Type B pancreatic cell (in vitro differentiated cells): ENCODE data around the gene LRRC3. TPM values are rescaled to one million over a fixed set of nuclear protein-coding genes. Genes with fewer than 3 reads are reported as not detected.
"Not testable (repeated sequence)": the region's sequence is repeated elsewhere in the genome, so short reads cannot be mapped to it uniquely, and the experiment has no call there.

Source experiments
- DNase-seq: peaks from one replicate; pipeline ENCODE4 v3.0.0; 2021; ENCODE audit warnings: mixed read lengths; ENCODE audit not compliant: unreplicated experiment; ENCODE audit errors: extremely low spot score
- H3K27ac Mint-ChIP-seq: 2 replicates; pipeline ENCODE4 v1.8.0; 2021; ENCODE audit warnings: mild to moderate bottlenecking, mixed read lengths
- H3K27me3 Mint-ChIP-seq: 2 replicates; pipeline ENCODE4 v1.8.0; 2021; ENCODE audit warnings: mixed read lengths
- H3K36me3 Mint-ChIP-seq: 2 replicates; pipeline ENCODE4 v1.8.0; 2021; ENCODE audit warnings: mixed read lengths
- H3K4me1 Mint-ChIP-seq: one replicate; pipeline ENCODE4 v1.8.0; 2021; ENCODE audit warnings: mixed read lengths; ENCODE audit not compliant: unreplicated experiment
- H3K4me3 Mint-ChIP-seq: 2 replicates; pipeline ENCODE4 v1.8.0; 2021; ENCODE audit warnings: mild to moderate bottlenecking, mixed read lengths
- H3K9me3 Mint-ChIP-seq: 2 replicates; pipeline ENCODE4 v1.8.0; 2021; ENCODE audit warnings: mixed read lengths
- total RNA-seq: library from RNA; stranded (reverse); gene quantifications from 2 replicates; pipeline ENCODE4 v1.2.1, GENCODE V29; 2021; ENCODE audit warnings: low replicate concordance
- TF ChIP-seq, protein P1 (sequence below): fragments of 200-600 bp; sonication (generic); conservative IDR thresholded peaks from 2 replicates; pipeline ENCODE4 v1.5.0; 2021; ENCODE audit warnings: antibody characterized with exemption, mild to moderate bottlenecking

Gene LRRC3
- total RNA-seq, 1 donor from 2014 or later: 8.7 TPM

DNA sequence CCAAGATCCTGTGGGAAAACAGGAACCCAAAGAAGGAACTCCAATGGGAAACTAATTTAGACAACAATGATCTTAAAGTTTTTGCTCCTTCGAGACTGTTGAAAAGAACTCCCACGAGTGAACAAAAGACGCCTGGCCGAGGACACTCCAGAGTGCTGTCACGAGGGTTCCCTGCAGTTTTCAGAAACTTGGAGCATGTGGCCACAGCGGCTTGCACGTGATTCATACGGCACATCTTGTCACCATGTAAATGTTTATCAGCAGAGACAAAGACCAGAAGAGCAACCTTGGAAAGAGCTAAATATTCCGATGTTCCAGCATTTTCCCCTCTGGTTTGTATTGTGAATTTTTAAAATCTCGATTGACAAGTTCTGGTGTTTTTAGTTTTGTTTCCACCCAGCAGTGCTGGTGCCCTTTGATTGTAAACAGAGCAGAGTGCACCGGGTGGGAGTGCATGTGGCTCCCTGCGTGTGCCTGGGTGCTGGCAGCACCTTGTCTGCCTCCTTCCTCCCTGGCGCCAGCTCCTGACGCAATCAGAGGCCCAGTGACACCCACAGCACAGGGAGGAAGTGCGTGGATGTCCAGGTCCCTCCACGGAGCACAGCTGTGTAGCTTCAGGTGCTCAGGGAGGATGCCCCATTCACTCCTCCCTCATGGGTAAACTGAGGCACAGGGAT lies 23.0 kb downstream of the LRRC3 start:
- no peak overlapping the region for H3K27ac Mint-ChIP-seq
- no peak for DNase-seq
- peaks cover 8% of the 10 kb centered on the region for H3K4me1 Mint-ChIP-seq
- no peaks in the 10 kb centered on the region for H3K27me3 Mint-ChIP-seq
- H3K4me3 Mint-ChIP-seq: no peak overlapping the region
- TF ChIP-seq, protein P1, sequence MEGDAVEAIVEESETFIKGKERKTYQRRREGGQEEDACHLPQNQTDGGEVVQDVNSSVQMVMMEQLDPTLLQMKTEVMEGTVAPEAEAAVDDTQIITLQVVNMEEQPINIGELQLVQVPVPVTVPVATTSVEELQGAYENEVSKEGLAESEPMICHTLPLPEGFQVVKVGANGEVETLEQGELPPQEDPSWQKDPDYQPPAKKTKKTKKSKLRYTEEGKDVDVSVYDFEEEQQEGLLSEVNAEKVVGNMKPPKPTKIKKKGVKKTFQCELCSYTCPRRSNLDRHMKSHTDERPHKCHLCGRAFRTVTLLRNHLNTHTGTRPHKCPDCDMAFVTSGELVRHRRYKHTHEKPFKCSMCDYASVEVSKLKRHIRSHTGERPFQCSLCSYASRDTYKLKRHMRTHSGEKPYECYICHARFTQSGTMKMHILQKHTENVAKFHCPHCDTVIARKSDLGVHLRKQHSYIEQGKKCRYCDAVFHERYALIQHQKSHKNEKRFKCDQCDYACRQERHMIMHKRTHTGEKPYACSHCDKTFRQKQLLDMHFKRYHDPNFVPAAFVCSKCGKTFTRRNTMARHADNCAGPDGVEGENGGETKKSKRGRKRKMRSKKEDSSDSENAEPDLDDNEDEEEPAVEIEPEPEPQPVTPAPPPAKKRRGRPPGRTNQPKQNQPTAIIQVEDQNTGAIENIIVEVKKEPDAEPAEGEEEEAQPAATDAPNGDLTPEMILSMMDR: no peak
- H3K9me3 Mint-ChIP-seq: no peaks in the 10 kb centered on the region
- H3K36me3 Mint-ChIP-seq: no peaks in the 10 kb centered on the region

DNA sequence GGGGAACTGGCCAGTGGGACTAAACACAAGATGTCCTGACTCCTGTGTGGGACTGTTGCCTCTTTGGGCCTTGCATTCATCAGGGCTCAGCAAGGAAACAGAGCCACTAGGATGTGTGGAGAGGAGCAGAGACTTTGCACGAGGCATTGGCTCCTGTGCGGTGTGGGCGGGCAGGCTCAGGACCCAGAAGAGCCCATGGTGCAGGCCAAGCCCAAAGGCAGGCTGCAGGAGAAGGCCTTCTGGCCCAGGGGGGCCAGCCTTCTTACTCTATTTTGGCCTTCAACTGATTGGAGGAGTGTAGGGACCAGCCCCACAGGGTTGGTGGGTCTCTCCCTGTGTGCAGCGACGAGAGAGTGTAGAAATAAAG lies 23.5 kb downstream of the LRRC3 start:
- Mint-ChIP-seq H3K9me3 (no peaks in the 10 kb centered on the region), H3K36me3 (no peaks in the 10 kb centered on the region), H3K4me3 (no peak overlapping the region), H3K27me3 (no peaks in the 10 kb centered on the region), H3K27ac (no peak overlapping the region), H3K4me1 (peaks cover 8% of the 10 kb centered on the region)
- no peak for DNase-seq
- TF ChIP-seq, protein P1: no peak

DNA sequence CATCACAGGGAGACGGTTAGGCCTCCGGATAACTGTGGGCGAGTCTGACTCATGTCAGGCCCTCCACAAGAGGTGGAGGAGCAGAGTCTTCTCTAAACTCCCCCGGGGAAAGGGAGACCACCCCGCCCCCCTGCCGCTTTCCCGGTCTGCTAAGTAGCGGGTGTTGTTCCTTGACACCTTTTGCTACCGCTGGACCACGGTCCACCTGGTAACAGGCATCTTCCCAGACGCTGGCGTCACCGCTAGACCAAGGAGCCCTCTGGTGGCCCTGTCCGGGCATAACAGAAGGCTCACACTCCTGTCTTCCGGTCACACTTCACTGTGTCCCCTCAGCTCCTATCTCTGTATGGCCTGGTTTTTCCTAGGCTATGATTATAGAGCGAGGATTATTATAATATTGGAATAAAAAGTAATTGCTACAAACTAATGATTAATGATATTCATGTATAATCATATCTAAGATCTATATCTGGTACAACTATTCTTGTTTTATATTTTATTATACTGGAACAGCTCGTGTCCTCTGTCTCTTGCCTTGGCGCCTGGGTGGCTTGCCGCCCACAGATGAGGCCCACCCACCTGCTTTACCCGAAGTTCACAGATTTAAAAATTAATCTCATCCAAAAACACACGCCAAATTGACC lies 24.4 kb downstream of the LRRC3 start:
- H3K36me3 Mint-ChIP-seq, H3K4me1 Mint-ChIP-seq, H3K9me3 Mint-ChIP-seq, H3K4me3 Mint-ChIP-seq, DNase-seq, H3K27me3 Mint-ChIP-seq, H3K27ac Mint-ChIP-seq: not testable (repeated sequence)
- TF ChIP-seq, protein P1: peak; percentile 80

DNA sequence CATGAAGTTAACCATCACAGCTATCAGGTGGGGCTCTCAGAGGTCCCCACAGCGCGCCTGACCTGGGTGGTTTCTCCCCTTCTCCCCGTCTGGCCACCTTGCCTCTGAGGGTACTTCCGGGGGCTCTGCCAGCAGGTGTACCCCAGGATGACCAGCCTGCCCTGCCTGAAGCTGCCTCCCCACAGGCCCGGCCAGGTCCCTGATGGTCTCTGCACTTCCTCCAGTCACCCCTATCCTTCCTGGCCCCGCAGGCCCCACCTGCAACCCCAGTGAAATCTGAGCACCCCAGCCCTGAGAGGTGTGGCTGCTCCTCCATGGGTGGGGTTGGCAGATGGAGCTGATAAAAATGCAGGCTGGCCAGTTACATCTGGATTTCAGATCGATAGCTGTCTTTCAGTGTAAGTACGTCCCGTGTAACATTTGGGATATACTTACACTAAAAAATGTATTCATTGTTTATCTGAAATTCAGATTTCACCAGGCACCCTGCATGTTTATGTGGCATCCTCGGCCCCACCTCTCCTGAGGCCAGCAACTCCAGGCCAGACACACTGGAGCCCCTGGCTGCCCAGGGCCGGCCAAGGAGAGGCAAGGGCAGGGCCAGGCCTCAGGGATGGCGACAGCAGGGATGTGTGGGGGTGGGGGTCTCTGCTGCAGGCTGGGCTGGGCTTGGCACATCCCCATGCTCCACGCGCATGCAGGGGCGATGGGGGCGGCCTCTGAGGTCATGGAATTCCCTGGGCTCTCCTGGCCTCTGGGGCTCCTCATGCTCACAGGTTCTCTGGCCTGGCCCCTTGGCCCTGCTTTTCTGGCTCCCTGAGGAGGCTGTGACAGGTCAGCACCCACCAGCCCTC lies 25.1 kb downstream of the LRRC3 start:
- H3K27ac Mint-ChIP-seq: no peak overlapping the region
- H3K27me3 Mint-ChIP-seq: peaks cover 3% of the 10 kb centered on the region
- TF ChIP-seq, protein P1: no peak
- H3K4me3 Mint-ChIP-seq: no peak overlapping the region
- peaks cover 12% of the 10 kb centered on the region for H3K4me1 Mint-ChIP-seq
- H3K9me3 Mint-ChIP-seq: no peaks in the 10 kb centered on the region
- H3K36me3 Mint-ChIP-seq: no peaks in the 10 kb centered on the region
- DNase-seq: no peak

DNA sequence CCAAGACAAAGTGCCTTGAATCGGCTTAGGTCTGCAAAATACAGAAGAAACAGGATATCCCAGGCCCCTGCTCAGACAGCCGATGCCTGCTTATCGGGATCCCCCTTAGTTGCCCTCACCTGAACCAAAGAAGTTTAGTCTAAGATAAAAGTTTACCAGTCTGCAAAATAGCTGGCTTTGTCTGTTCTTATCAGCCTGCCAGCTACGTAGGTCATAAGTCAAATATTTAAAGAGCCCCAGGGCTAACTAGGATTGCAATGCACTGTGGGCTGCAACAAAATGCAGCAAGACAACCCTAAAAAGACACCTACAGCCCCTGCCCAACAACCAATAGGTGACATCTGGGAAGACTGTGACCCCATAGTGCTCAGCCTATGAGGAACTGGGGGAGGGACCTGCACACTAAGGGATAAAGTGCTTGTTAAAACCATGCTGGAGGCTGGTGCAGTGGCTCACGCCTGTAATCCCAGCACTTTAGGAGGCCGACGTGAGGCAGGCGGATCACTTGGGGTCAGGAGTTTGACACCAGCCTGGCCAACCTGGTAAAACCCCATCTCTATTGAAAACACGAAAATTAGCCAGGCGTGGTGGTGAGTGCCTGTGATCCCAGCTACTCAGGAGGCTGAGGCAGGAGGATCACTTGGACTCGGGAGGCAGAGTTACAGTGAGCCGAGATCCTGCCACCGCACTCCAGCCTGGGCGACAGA lies 27.4 kb downstream of the LRRC3 start:
- Mint-ChIP-seq H3K27ac (peak overlapping the region; percentile 43), H3K4me3 (peak overlapping the region; percentile 39), H3K9me3 (no peaks in the 10 kb centered on the region), H3K4me1 (peaks cover 12% of the 10 kb centered on the region), H3K27me3 (peaks cover 3% of the 10 kb centered on the region), H3K36me3 (no peaks in the 10 kb centered on the region)
- TF ChIP-seq, protein P1: no peak
- DNase-seq: no peak
